NCI-H2196 treated with DMSO at 0.1 percent for 48 hours (cell line): Measurements from ENCODE around the gene SMIM32.

Experiments
- DNase-seq: peaks from one replicate; lab custom pipeline; 2025; ENCODE audit not compliant: unreplicated experiment; lab: John Stamatoyannopoulos, UW

SMIM32 gene

DNA sequence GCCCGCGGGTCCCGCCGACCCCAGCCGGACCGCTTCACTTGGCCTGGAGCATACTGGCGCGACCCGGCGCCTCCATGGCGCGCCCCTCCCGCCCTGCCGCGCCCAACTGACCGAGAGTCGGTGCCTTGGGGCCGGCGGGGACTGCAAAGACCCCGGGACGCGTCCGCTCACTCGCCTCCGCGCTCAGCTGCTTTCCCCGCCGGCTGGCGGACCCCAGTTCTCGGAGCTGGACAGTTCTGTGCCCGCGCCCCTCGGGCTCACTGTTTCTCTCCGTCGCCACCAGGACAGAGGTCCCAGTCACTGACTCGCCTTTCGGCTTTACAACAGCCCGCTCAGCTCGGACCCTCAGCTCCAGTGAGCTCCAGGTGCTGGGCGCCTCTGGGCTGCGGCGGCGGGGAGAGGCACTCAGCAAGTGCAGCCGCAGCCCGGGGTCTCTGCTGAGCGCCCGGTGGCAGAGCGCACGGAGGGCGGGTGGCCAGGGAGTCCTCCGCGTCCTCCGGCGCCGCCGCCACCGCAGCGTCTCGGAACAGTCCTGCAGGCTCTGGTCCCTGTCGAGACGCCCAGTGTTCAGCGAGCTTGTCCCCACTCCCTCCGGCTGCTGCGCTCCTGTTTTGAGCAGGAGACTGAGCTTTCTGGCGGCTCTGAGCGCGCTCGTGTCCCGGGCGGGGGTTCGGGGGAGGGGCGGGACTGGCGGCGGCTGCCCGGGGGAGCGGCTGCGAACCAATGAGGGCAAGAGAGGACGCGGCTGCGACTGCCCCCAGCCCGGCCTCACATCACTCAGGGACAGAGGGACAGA is at the start of gene SMIM32:
Gene SMIM32 (minus strand): TSS at position 637 of the 796 bp plus-strand sequence. CDS start 638 bp downstream, outside the sequence.
- no peak for DNase-seq

DNA sequence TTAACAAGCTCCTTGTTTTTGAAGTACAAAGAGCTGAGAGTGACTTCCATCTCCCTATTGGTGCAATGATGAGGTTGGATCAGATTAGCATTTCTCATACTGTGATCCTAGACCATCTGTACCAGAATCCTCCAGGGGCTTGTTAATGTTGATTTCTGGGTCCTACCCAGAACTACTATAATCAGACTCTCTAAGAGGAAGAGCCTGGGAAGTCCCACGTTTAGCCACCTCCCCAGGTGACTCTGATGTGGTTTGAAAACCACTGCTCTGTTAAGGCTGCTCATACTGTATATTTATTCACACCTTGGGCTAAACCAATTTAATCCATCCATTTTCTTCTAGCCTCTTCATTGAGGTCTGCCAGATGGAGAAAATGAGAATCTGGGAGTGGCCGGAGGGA is 49.6 kb upstream of the SMIM32 start:
- no peak for DNase-seq

DNA sequence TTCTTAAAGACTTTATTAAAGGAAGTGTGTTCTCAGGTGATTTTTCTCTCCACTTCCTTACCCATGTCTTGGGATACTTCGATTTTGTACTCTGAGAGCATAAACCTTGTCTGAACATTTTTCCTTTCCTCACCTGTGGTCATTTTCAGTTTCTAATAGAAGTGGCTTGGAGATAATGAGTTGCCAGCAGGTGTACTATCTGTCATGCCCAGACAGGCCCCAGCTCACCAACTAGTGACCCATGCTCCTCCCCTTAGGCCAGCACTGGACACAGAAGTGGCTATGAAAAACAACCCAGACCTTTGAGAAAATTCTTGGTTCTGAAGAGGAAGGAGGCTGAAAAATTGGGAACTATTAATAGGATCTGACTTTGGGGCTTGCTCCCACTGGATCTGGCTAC is 49.2 kb upstream of the SMIM32 start:
- DNase-seq = peak; percentile 10

DNA sequence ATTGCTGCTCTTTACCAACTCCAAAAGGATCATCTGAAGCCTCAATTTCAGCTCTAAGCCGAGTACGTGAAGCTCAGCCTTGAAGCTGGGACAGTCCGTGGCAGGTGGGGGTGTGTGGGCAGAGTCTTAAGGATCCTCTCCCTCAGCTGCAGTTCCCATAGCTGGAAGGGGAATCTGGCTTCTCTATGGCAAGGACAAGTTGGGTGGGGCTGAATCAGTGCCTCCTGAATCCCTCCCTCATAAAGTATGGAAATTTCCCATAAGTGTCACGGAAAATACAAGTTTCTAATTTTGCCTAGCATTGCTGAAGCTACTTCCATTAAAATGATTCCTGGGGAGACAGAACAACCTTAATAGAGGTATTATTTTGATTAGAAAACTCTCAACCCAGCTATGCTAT is 47.9 kb upstream of the SMIM32 start:
- no peak for DNase-seq

DNA sequence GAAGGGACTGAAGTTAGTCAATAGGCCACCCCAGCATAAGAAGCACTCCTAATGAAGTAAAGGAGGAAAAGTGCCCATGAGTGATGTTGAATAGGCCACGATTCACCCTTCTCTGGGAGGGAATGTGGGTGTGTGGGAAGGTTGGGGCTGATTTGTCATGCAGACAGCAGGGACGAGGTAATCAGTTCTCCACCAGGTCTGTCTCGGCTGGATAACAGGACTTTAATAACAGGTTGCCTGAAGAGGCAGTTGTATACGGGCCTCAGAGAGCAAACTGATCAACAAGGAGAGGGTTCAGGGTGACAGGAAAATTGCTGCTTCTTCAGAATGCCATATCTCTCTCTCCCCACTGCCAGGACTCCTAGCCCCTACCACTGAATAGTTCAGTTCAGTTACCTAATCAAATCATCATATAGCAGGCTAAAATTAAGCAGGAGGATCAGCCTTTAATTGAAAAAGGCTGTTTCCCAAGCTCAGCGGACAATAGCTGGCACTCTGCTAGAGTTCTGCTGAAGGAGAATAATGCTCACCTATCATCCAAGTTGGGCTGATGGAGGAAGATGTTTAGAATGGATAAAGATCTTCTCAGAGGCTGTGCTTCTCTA is 43.6 kb upstream of the SMIM32 start:
- no peak for DNase-seq

DNA sequence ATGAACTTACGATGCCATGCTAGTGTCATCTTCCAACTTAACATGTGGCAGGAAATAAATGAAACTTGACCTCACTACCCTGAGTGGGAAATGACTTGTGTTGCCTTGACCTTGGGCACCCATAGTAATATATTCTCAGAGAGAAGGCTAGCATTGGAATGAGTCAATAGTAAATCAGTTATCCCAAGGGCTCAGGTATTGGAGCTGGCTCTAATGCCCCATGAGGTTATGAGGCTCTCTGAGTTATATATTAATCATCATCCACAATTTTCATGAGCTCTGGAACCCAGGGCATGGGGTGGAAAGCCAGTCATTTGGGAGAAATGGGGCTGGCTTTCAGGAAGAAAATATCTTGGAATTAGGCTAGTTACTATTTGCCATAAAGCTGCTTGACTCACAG is 42.4 kb upstream of the SMIM32 start:
- no peak for DNase-seq

DNA sequence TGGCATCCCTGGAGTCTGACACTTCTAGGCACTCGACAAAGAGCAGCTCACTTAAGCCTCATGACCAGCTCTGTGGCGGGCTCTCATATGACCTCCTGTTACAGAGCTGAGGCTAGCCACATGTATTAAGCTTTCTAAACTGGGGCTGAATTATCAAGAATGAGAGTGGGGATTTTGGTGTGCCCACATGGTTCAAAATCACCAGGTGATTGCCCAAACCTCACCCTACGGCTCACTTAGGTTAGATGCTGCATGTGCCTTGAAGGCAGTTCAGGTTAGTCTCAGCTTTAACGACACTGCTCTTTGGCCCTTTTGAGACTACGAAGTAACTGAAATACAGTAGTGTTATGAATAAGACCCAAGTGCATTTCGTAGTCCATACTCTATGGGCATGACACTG is 39.4 kb upstream of the SMIM32 start:
- no peak for DNase-seq

DNA sequence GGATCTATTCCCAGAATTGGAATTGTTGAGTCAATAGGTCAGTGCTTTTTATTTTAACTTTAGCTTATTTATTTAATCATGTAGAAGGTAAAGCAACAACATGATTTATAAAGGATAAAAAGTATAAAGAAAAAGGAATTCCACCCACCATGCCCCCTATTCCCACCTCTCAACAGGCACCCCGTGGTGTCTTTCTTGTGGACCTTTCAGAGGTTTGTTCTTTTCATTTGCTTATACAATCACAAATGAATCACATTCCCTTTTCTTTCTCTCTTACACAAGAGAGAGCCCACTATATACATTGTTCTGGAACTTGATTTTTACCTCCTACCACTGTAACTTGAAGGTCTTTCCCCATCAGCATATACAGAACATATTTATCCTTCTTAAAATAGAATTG is 37.2 kb upstream of the SMIM32 start:
- DNase-seq = no peak

DNA sequence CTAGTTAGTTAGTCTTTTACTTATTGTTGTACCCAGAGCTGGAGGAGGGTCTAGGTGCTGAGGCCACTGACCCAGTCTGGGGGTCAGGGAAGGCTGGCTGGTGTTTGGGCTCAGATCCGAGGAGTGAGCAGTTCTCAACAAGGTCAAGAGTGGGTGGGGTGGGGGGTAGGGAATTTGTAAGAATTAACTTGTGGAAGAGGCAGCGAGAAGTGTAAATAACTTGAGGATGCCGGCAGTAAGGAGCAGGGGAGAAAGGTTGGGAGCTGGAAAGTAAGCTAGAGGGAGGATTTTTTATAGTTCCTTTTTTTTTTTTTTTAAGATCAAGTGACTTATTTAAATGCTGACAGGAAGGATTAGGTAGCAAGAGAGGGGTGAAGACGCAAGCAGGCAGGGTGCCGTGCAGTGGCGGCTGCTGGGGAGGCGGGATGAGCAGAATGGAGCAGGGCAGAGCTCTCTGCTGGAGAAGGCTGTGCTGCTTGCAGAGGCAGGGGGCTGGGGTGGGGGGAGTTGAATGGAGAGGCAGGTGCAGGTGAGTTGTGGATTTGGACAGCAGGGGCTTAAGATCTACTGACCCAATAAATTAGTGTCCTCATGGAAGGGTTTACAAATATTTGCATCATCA is 35.3 kb upstream of the SMIM32 start:
- no peak for DNase-seq

DNA sequence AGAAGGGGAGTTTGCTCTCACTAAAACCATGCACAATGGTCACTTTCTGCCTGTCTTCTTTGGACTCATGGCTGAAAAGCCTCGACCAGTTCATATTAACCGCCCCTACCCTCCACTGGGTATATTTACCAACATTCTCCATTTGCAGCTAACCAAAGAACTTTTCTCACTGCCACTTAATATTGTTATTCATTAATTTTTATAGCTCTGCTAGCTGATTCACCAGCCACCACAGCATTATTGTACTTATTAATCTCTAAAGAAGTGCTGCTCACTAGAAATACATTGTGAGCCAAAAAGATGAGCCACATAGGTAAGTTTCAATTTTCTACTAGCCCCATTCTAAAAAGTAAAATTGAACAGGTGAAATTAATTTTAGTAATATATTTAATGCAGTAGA is 33.4 kb upstream of the SMIM32 start:
- no peak for DNase-seq

DNA sequence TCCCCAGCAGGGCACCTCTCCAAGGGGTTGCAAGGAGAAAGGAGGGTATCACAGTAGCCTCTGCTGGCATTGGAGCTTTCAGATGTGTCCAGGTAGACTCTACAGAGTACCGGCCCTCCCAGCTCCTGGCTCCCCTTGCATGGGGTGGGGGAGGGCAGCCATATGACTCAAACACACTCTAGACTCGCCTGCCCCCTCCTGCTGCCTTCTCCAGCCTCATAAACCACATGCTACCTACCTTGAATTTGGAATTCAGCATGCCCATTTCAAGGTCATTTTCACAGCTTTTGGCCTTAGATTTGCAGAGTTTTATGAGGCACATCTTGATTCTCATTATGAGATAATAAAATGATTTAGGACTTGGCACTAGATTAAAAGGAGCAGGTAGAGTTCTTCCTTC is 32.8 kb upstream of the SMIM32 start:
- DNase-seq = no peak

DNA sequence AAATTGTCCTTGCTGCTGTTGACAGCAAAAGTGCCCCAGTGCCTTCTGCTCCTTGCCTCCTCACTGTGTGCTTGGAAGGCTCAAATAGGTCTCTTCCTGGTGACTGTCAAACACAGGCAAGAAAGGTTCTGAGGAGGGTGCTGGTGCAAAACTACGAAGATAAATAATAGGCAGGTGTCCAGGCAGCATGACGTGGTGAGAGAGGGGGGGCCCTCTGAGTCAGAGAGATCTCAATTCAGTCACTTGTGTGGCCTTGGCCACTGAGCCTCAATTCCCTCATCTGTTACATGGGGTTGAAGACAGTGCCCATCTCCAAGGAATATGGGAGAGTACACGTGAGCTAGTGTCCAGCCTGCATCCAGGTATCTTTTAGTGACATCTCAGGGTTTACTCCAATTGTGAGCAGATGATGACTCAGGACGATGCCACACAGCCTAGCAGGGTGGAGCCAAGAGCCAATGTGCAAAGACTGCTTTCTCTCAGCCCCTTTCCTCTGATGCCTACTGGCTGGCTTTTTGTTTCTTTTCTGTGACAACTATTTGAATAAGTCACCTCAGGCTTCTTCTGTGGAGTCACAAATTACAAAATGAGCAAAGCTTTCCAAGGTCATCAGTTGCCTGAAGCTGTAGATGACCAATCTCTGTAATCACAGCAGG is 29.7 kb upstream of the SMIM32 start:
- no peak for DNase-seq

DNA sequence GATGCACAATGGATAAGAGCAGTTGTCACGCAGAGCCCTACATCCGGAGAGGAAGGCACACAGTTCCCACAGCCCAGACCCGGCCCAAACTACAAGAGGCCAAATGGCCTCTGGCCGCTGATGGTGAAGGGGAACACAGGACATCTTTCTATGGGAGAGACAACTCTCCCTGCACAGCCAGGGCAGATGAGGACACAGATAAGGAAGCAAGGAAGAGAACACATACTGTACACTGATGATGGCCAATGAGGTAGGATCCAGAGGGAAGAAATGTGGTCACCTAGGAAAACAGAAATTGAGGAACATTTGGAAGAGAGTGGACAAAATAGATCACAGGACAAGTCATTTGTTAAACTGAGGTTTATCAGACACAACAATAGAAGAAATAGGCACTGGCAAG is 28.4 kb upstream of the SMIM32 start:
- no peak for DNase-seq

DNA sequence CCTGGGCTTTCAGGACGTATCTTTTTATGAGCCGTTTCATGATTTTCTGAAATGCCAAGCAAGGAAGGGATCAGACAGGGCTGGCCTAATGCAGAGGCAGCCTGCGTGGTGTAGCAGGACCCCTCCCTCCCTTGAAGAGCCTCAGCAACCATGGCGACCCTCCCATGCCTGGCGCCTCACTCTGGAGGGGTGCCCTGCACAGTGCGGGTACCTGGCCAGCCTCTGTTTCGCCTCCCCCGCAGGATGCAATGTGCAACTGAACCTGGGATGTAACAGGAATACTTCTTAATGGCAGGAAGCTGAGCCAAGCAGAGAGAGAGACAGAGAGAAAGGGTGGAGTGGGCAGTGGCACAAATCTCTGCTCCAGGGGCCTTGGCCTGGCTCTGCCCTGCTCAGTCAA is 23.3 kb upstream of the SMIM32 start:
- no peak for DNase-seq

DNA sequence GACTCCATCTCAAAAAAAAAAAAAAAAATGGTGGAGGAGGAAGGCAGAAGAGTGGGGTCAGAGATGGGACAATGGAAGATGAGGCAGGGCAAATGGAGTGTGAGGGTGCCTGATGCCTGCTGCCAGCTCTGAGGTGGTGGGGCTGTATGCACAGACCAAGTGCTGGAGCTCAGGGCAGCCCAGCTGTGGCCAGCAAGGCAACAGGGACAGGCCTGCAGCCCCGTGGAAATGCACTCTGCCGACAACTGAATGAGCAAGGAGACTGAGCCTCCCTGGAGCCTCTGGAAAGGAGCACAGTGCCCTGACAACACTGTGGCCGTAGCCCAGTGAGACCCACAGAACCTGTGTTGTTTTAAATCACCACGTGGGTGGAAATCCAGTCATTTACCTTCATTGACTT is 22.9 kb upstream of the SMIM32 start:
- DNase-seq = no peak

DNA sequence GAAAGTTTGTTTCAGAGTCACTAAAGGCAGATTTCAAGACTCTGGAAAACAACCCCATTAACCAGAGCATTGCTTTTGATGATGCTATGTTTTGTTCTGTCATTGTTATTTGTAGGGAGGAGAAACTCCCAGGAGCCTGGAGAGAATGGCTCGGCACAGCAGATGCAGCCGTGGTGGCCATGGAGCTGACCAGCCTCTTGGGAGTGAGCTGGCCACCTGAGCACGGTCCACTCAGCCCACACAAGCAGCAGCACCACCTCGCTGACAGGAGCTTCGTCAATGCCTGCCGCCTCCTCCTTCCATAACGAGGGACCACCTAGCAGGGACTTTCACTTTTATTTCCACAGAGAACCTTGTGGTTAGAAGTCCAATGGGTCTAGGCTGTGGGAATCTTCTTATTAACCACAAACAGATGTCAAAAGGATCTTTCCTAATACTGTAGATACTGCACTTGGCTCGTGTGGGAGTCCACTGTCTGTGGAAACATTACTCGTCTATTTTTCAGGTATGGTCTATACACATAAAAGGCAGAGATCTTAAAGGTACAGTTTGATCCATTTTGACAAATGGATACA is 21.0 kb upstream of the SMIM32 start:
- no peak for DNase-seq

DNA sequence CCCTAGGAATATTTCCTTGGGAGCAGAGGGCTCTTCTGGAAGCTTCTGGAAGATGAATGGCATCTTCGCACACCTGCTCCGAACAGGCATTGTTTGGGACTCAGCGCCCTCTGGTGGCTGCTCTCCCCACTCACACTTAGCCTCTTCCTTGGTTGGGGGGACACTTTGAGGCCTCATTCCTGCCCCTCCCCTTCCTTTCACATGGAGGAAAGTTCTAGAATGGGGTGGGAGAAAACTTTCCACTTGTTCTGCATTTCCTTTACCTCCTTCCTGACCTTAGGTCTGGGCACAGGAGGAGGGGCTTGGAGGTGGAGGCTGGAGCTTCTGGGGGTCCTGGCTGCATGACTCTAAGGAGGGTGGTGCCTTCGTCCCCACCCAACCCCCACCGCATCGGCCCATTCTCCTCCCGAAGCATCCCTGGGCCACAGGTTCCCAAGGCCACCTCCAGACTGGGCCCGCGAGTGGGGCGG is 19.3 kb upstream of the SMIM32 start:
- peak; percentile 23 for DNase-seq

DNA sequence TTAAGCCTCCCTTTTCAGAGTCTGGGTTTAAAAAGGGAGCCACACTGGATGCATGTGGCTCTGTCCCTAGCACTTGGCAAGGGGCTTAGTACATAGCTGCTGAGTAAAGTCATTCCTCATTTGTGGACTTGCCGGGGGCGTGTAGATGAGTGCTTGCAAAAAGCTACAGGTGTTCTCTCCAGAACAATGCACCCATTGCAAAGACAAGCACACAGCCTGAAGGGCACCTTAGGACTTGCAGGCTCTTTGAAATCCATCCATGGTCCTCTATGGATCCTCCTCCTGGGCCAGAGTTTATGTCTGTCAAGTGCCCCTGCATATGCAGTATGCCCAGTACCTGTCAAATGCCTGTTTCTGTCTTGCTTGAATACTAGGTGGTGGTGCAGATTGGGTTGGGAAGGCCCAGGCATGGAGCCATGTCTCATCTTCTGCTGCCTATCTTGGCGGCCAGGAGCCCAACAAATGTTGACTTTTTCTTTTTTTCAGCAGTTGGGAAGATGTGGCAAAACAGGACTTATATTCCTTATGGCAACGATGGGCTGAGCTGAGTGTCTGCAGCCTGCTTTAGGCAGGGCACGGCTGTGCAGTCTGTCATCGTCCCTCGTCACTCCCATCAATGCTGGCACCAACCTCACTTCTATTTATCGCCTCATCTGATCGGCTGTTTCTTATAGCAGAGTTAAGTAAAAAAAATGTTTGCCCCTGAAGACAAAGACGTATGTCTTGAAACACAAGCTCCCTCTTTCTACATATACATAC is 18.5 kb upstream of the SMIM32 start:
- DNase-seq = no peak

DNA sequence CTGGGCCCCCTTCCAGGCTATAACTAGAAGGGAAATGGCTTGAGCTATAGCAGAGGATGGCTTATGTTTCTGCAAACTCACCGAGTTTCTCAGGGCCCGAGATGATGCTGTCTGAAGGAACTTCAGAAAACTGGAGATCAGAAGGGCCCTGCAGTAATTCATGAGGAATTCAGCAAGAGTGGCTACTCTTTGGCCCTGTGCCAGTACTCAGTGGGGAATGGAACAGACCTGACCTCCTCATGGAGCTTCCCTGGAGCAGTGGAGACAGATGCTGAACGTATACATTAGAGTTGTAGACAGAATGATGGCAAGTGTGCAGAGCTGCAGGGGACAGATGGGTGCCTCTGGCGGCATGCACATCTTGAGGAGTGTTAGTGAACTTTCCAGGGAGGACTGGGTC is 17.3 kb upstream of the SMIM32 start:
- DNase-seq = no peak

DNA sequence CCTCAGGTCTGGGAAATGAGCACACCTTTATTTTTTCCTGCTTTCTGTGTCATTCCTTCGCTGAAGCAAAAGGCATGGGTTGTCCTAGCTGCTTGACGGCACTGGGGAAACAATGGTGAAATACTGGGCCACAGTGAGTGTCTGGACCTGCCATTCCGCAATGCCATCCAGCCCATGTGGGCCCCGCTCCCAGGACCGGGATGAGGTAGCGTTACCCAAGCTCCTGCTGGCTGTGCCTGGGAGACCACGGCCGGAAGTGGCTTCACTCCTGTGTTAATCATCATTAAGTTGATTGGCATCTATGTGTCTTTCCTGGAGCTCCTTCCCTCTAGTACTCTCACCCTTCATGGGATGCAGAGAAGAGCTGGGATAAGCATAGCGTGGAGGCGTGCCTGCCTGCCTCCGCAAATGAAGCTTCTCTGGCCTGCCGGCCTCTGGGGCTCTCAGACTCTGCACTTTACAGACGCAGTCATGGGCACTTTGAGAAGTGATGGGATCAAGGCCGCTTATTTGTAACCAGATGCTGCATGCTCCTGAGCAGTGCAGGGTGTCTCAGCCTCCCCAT is 16.5 kb upstream of the SMIM32 start:
- DNase-seq = no peak
